Right lobe of liver (tissue), 6 donors: Measurements from ENCODE around the gene SLC11A1. TPM values are rescaled to one million over a fixed set of nuclear protein-coding genes. Genes with fewer than 3 reads are reported as not detected.
A peak's percentile ranks its signal among the peaks of the same experiment; 100 is the strongest.

Experiments
- ATAC-seq, 4 donors: fragments of 200-7000 bp; cut with Tn5 transposase; one replicate each; pipeline ENCODE4 v1.9.1; 2020; ENCODE audit warnings: mild to moderate bottlenecking in 4 of 4, moderate library complexity in 4 of 4
- DNase-seq, 3 donors: peaks; one replicate each; pipeline ENCODE4 v3.0.0-alpha.2; 2020
- H3K27ac ChIP-seq, 3 donors: fragments of 200-600 bp; one replicate each; pipeline ENCODE4 v1.8.0; 2022
- H3K27me3 ChIP-seq, 2 donors: fragments of 200-600 bp; one replicate each; pipeline ENCODE4 v1.8.0; 2022
- H3K36me3 ChIP-seq, 4 donors: fragments of 200-600 bp; sonication (generic) in 1 of 4; one replicate each; pipeline versions ENCODE4 v1.5.1 to v1.8.0; 2017 to 2022; ENCODE audit warnings: control low read depth in 1 of 4
- H3K4me1 ChIP-seq, 4 donors: fragments of 200-600 bp; sonication (generic) in 1 of 4; one replicate each; pipeline versions ENCODE4 v1.5.1 to v1.8.0; 2017 to 2022; ENCODE audit warnings: control low read depth in 1 of 4
- H3K4me3 ChIP-seq, 3 donors: fragments of 200-600 bp; one replicate each; pipeline ENCODE4 v1.8.0; 2022
- H3K9me3 ChIP-seq, 4 donors: fragments of 200-600 bp; sonication (generic) in 1 of 4; one replicate each; pipeline versions ENCODE4 v1.5.1 to v1.8.0; 2017 to 2022; ENCODE audit warnings: control low read depth in 1 of 4
- CTCF ChIP-seq, 4 donors: fragments of 200-600 bp in 3 of 4; fragments of 450-650 bp in 1 of 4; IDR thresholded peaks; one replicate each; pipeline versions ENCODE4 v1.5.1 to v1.8.0; 2016 to 2022; ENCODE audit warnings: antibody characterized with exemption in 4 of 4, mild to moderate bottlenecking in 2 of 4
- POLR2A ChIP-seq: fragments of 450-650 bp; IDR thresholded peaks from one replicate; pipeline ENCODE4 v1.6.1; 2017; ENCODE audit warnings: antibody characterized with exemption, mild to moderate bottlenecking
- WGBS: methylation state at CpG from one replicate; pipeline ENCODE4 v1.1.6; 2018; ENCODE audit warnings: low coverage, low lambda C conversion rate; ENCODE audit not compliant: insufficient coverage; ENCODE audit errors: missing lambda C conversion rate; 5-methylcytosine and 5-hydroxymethylcytosine counted together
- intact Hi-C, 2 donors: fragments of 100-400 bp; cut with DNase I; formaldehyde crosslinking; loops; one replicate each; pipeline versions ENCODE4 v1.11.2 to v1.14.1; 2022
- total RNA-seq, 6 experiments: library from RNA; depleted of rRNA in 2 of 6; stranded (reverse); fragments of >200 nt in 2 of 6; fragmentation: NEBNext Ultra II Directional in 3 of 6; extraction: Animal tissue kit (Norgen Biotek cat#: 25700) in 3 of 6; gene quantifications; one replicate each; pipeline versions ENCODE4 v1.1.0 to v1.2.4, GENCODE V29; 2016 to 2023
- donor health status: DM: no; HTN: yes; CAD: no.
- donor health status: DM: no; HTN: no; CAD: no.
- donor health status: DM: no; HTN: no; CAD: no.
- donor health status: DM: no; HTN: yes; CAD: no.
- donor health status: DM: no; HTN: yes; CAD: no.

SLC11A1 gene
- total RNA-seq, 6 experiments from 2014 or later: 4.2 to 13.2 (median 11.0) TPM

DNA sequence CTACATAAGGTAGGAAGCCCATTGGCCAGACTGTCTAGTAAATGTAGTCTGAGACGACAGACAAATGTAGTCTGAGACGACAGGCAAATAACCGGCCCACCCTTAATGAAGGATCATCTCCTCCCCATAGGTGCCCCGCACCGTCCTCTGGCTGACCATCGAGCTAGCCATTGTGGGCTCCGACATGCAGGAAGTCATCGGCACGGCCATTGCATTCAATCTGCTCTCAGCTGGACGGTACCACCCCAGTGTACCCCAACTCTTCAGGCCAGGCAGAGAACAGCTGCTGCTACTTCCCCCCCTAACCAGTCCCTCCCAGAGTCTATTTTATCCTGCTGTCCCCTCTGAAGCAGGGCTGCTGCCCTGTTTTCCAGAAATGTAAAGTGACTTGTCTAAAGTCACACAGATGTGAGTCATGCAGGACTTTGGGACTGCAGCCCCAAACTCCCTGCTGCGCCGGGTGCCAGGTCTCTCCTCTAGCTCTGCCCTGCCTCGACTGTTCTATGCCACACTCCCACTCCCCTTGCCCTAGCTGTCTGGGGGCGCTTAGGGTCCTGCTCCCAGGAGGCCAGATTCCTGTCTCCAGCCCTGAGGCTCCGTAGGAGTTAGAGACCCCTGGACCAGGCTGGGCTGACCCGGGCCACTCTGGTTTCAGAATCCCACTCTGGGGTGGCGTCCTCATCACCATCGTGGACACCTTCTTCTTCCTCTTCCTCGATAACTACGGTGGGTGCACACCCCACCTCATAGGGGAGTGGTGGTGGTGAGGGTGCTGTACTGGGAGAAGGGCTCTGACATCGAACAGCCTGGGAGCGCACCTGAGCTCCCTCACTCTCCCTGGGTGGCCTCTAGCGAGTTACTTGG, 4.7 kb downstream of the SLC11A1 start:
- DNase-seq: no peak
- Histone ChIP-seq H3K4me3 (peak overlapping the region in 1 of 3 donors; percentile 51), H3K36me3 (no peaks in the 10 kb centered on the region), H3K9me3 (no peaks in the 10 kb centered on the region), H3K27me3 (no peaks in the 10 kb centered on the region), H3K4me1 (no peaks in the 10 kb centered on the region), H3K27ac (peak overlapping the region in 1 of 3 donors; percentile 13)
- peak in 2 of 4 donors; percentile 2 to 18 for ATAC-seq
- TF ChIP-seq CTCF (IDR thresholded peaks at IDR 0.05) (no peak), POLR2A (no peak)
- 61% methylated on average over 7 of the region's 23 CpGs for WGBS
- intact Hi-C loops: loop anchor here in 1 of 2 donors (10.0 kb wide), 1 partner anchor 202 kb away; no protein-coding TSS in a partner anchor

- intact Hi-C loops: loop anchor here in 1 of 2 donors (10.0 kb wide), 1 partner anchor 203 kb away; no protein-coding TSS in a partner anchor
- DNase-seq: peak in 2 of 3 donors; percentile 58 to 60
- H3K27me3 ChIP-seq: no peaks in the 10 kb centered on the region
- no peaks in the 10 kb centered on the region for H3K4me1 ChIP-seq
- H3K27ac ChIP-seq: peak overlapping the region in 1 of 3 donors; percentile 13
- ATAC-seq: peak; percentile 73 to 89 (median 82)
- H3K9me3 ChIP-seq: no peaks in the 10 kb centered on the region
- no peaks in the 10 kb centered on the region for H3K36me3 ChIP-seq
- WGBS: 10% methylated on average over 14 of the region's 38 CpGs
- no peak for TF ChIP-seq CTCF (IDR thresholded peaks at IDR 0.05)
- TF ChIP-seq POLR2A: no peak
- H3K4me3 ChIP-seq: peak overlapping the region; percentile 16 to 51 (median 25)
Observed at GRCh38 chr2:218387369-218388194, 5.5 kb downstream of the SLC11A1 start.

- Histone ChIP-seq H3K9me3 (no peaks in the 10 kb centered on the region), H3K27me3 (no peaks in the 10 kb centered on the region), H3K4me3 (no peak overlapping the region), H3K4me1 (no peaks in the 10 kb centered on the region), H3K27ac (no peak overlapping the region), H3K36me3 (no peaks in the 10 kb centered on the region)
- 89% methylated on average over 5 of the region's 17 CpGs for WGBS
- TF ChIP-seq CTCF (IDR thresholded peaks at IDR 0.05) (no peak), POLR2A (no peak)
- intact Hi-C loops: loop anchor here in 1 of 2 donors (10.0 kb wide), 2 partner anchors 85 to 205 kb away; no protein-coding TSS in a partner anchor
- ATAC-seq (no peak), DNase-seq (no peak)
Observed at GRCh38 chr2:218389333-218390150, 7.5 kb downstream of the SLC11A1 start.

- Histone ChIP-seq H3K27ac (no peak overlapping the region), H3K4me1 (peaks cover 0 to 7% (median 0%) of the 10 kb centered on the region in 4 donors), H3K9me3 (no peaks in the 10 kb centered on the region), H3K4me3 (no peak overlapping the region), H3K36me3 (no peaks in the 10 kb centered on the region), H3K27me3 (no peaks in the 10 kb centered on the region)
- WGBS: 97% methylated on average over 5 of the region's 23 CpGs
- no peak for ATAC-seq
- DNase-seq: peak in 1 of 3 donors; percentile 52
- TF ChIP-seq CTCF (IDR thresholded peaks at IDR 0.05) (no peak), POLR2A (no peak)
- intact Hi-C loops: loop anchor here in 1 of 2 donors (10.0 kb wide), 1 partner anchor 86 kb away; no protein-coding TSS in a partner anchor
Observed at GRCh38 chr2:218391202-218391601, 9.1 kb downstream of the SLC11A1 start.
